GM12878 (cell line): ENCODE measurements around the gene GRIK1. TPM values are rescaled to one million over a fixed set of nuclear protein-coding genes. Genes with fewer than 3 reads are reported as not detected.

Experiments
- ATAC-seq: fragments of 200-7000 bp; cut with Tn5 transposase; 3 replicates; pipeline ENCODE4 v1.9.1; 2020; ENCODE audit warnings: mild to moderate bottlenecking, moderate library complexity
- BruUV-seq: library from RNA; stranded (reverse); fragments of 400-500 nt; replicated peaks from 2 replicates; lab custom pipeline; 2021; lab: Mats Ljungman, UMichigan
- CTCF ChIA-PET: fragments of 300-600 bp; sonication (Branson Sonifier 250); formaldehyde crosslinking; extraction: SDS; loops from one replicate; lab custom pipeline; 2021; ENCODE audit warnings: inconsistent platforms; lab: Yijun Ruan, JAX
- POLR2A ChIA-PET: fragments of 350-600 bp; formaldehyde crosslinking; extraction: SDS; loops from one replicate; lab custom pipeline; 2021; ENCODE audit warnings: inconsistent platforms; lab: Charles Lee
- RAD21 ChIA-PET: fragments of 300-600 bp; sonication (Branson Sonifier 250); formaldehyde crosslinking; loops from one replicate; lab custom pipeline; 2023; ENCODE audit warnings: antibody characterized with exemption; ENCODE audit not compliant: unreplicated experiment; lab: Charles Lee
- SMC1A ChIA-PET: fragments of 300-600 bp; sonication (Branson Sonifier 250); formaldehyde crosslinking; loops from one replicate; lab custom pipeline; 2023; ENCODE audit not compliant: unreplicated experiment, uncharacterized antibody; lab: Charles Lee
- DNase-seq: peaks from one replicate; pipeline ENCODE4 v3.0.0-alpha.2; 2011; ENCODE audit warnings: low read depth, low spot score
- FAIRE-seq: peaks from 3 replicates; lab custom pipeline; 2011; peaks lifted over from hg19 to GRCh38; lab: Jason Lieb, UNC
- H2AFZ ChIP-seq: 2 replicates; pipeline ENCODE4 v1.6.0; 2011; ENCODE audit warnings: low read depth, low read length, control low read depth; ENCODE audit not compliant: control insufficient read depth
- H3K27ac ChIP-seq: 2 replicates; pipeline ENCODE4 v1.5.1; 2011; ENCODE audit warnings: control low read depth; ENCODE audit not compliant: control insufficient read depth, insufficient read depth
- H3K27me3 ChIP-seq, 2 experiments: replicated peaks in 1 of 2; 2 replicates each; pipeline versions ENCODE4 v1.6.0 to v1.6.1; 2011; ENCODE audit warnings: low read length in 1 of 2; ENCODE audit not compliant: control insufficient read depth in 2 of 2, insufficient read depth in 2 of 2
- H3K36me3 ChIP-seq, 2 experiments: 2 replicates each; pipeline ENCODE4 v1.5.1; 2011; ENCODE audit warnings: low read length in 1 of 2; ENCODE audit not compliant: control insufficient read depth in 2 of 2, insufficient read depth in 2 of 2
- H3K4me1 ChIP-seq: 2 replicates; pipeline ENCODE4 v1.6.1; 2011; ENCODE audit warnings: mild to moderate bottlenecking, low read length, moderate library complexity, mixed read lengths; ENCODE audit not compliant: control insufficient read depth, insufficient read depth
- H3K4me2 ChIP-seq: 2 replicates; pipeline ENCODE4 v1.6.0; 2011; ENCODE audit warnings: control low read depth; ENCODE audit not compliant: control insufficient read depth, insufficient read depth
- H3K4me3 ChIP-seq: fragments of 200-600 bp; sonication (generic); 2 replicates; pipeline ENCODE4 v1.5.1; 2016
- H3K79me2 ChIP-seq: 2 replicates; pipeline ENCODE4 v1.6.0; 2011; ENCODE audit warnings: low read length; ENCODE audit not compliant: control insufficient read depth, insufficient read depth
- H3K9ac ChIP-seq: 2 replicates; pipeline ENCODE4 v1.8.0; 2011; ENCODE audit warnings: low read length, control low read depth, mixed read lengths; ENCODE audit not compliant: control insufficient read depth, insufficient read depth
- H3K9me3 ChIP-seq: replicated peaks from 3 replicates; pipeline ENCODE4 v1.5.1; 2011; ENCODE audit warnings: mild to moderate bottlenecking, low read length; ENCODE audit not compliant: control insufficient read depth, insufficient read depth
- H4K20me1 ChIP-seq: 2 replicates; pipeline ENCODE4 v1.6.0; 2011; ENCODE audit not compliant: control insufficient read depth, insufficient read depth
- BHLHE40 ChIP-seq, 2 experiments: fragments of 450-650 bp in 1 of 2; IDR thresholded peaks; 2 replicates each; pipeline ENCODE4 v1.6.1; 2011 to 2017; ENCODE audit warnings: low read depth in 2 of 2, borderline replicate concordance in 1 of 2, improper control_type of control experiment in 1 of 2, low read length in 1 of 2, mild to moderate bottlenecking in 1 of 2
- CEBPB ChIP-seq, 2 experiments: fragments of 150-350 bp in 1 of 2; IDR thresholded peaks; 2 replicates each; pipeline ENCODE4 v1.6.1; 2012 to 2014; ENCODE audit warnings: low read depth in 2 of 2, low read length in 2 of 2, borderline replicate concordance in 1 of 2, inconsistent platforms in 1 of 2
- CTCF ChIP-seq, 3 experiments: IDR thresholded peaks in 2 of 3; conservative IDR thresholded peaks in 1 of 3; 2 replicates each; pipeline ENCODE4 v1.5.1; 2011; ENCODE audit warnings: low read depth in 3 of 3, low read length in 3 of 3, mild to moderate bottlenecking in 3 of 3, control low read depth in 2 of 3, moderate library complexity in 2 of 3, inconsistent platforms in 1 of 3, mixed read lengths in 1 of 3; ENCODE audit not compliant: control insufficient read depth in 2 of 3, insufficient read depth in 1 of 3; ENCODE audit errors: extremely low read depth in 1 of 3
- MEF2A ChIP-seq: IDR thresholded peaks from 2 replicates; pipeline ENCODE4 v1.6.1; 2011; ENCODE audit warnings: low read depth, mild to moderate bottlenecking, low read length, moderate library complexity; ENCODE audit not compliant: insufficient read depth
- MYB ChIP-seq: fragments of 150-350 bp; IDR thresholded peaks from 2 replicates; pipeline ENCODE4 v1.6.1; 2014; ENCODE audit warnings: mild to moderate bottlenecking, low read depth, low read length, borderline replicate concordance
- RELB ChIP-seq: fragments of 450-650 bp; IDR thresholded peaks from 2 replicates; pipeline ENCODE4 v1.6.1; 2017; ENCODE audit warnings: low read depth, mild to moderate bottlenecking, moderate library complexity
- SMAD5 ChIP-seq: IDR thresholded peaks from 2 replicates; pipeline ENCODE4 v1.6.1; 2016; ENCODE audit warnings: antibody characterized with exemption, low read depth
- WGBS: methylation state at CpG from one replicate; pipeline ENCODE4 v1.1.6; 2016; ENCODE audit warnings: low lambda C conversion rate; ENCODE audit not compliant: insufficient replicate concordance, insufficient coverage; ENCODE audit errors: missing lambda C conversion rate; 5-methylcytosine and 5-hydroxymethylcytosine counted together
- in situ Hi-C: fragments of 300-500 bp; cut with MboI; formaldehyde crosslinking; loops from 9 replicates; pipeline ENCODE4 v1.14.3; 2018; ENCODE audit warnings: mixed read lengths
- intact Hi-C: fragments of 100-400 bp; cut with micrococcal nuclease; formaldehyde crosslinking; loops from one replicate; pipeline ENCODE4 v1.14.2; 2022; ENCODE audit not compliant: unreplicated experiment
- polyA plus RNA-seq, 11 experiments: library from polyadenylated mRNA; depleted of rRNA in 4 of 11; unstranded in 6 of 11; stranded (reverse) in 5 of 11; fragments of >200 nt; fragmentation: Nextera tagmentation in 4 of 11; fragmentation: Illumina TruSeq in 1 of 11; extraction: Ambion mirVana in 4 of 11; extraction: Trizol in 1 of 11; gene quantifications; 1 replicate in 1 of 11; 2 replicates in 10 of 11; pipeline versions ENCODE4 v1.2.1 to v1.2.3, GENCODE V29; 2011 to 2016; ENCODE audit warnings: inconsistent platforms in 2 of 11, missing spikeins in 2 of 11, low read depth in 1 of 11
- total RNA-seq, 4 experiments: library from RNA; depleted of rRNA in 3 of 4; stranded (reverse); fragments of >200 nt in 3 of 4; fragmentation: Illumina TruSeq in 1 of 4; extraction: Trizol in 1 of 4; gene quantifications; 2 replicates each; pipeline versions ENCODE4 v1.2.1 to v1.2.3, GENCODE V29; 2013 to 2021
- TF ChIP-seq, protein P1 (sequence below): fragments of 450-650 bp; IDR thresholded peaks from 2 replicates; pipeline ENCODE4 v1.6.1; 2016; ENCODE audit warnings: mild to moderate bottlenecking, moderate library complexity, borderline replicate concordance
- TF ChIP-seq, protein P2 (sequence below): fragments of 450-650 bp; formaldehyde crosslinking; IDR thresholded peaks from 2 replicates; pipeline ENCODE4 v1.4.0; 2020; ENCODE audit warnings: mild to moderate bottlenecking, moderate library complexity

Gene GRIK1
- total and polyA plus RNA-seq, 10 of the 15 experiments (the other 5 are each of a cell fraction or from before 2014, with no cell fraction given) = 0.05 to 0.13 (median 0.09) TPM; not detected in 7

DNA sequence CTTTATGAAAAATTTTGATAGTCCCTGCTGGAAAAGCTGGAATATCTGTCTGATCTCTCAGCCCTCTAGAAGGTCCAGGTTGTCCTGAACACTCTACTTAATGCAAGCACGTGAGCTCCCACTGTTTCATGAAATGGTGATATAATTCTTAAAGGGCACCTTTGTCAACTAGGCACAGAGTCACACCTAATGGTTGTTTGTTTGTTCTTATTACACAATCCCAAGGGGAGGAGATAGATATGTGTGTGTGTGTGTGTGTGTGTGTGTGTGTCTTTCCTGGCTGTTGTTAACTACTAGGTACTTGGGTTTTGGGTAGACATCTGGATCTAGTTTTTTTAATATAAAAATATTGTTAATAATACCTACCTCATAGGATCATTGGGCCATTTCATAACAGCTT, 63.9 kb downstream of the GRIK1 start (continued):
- TF ChIP-seq, protein P1, sequence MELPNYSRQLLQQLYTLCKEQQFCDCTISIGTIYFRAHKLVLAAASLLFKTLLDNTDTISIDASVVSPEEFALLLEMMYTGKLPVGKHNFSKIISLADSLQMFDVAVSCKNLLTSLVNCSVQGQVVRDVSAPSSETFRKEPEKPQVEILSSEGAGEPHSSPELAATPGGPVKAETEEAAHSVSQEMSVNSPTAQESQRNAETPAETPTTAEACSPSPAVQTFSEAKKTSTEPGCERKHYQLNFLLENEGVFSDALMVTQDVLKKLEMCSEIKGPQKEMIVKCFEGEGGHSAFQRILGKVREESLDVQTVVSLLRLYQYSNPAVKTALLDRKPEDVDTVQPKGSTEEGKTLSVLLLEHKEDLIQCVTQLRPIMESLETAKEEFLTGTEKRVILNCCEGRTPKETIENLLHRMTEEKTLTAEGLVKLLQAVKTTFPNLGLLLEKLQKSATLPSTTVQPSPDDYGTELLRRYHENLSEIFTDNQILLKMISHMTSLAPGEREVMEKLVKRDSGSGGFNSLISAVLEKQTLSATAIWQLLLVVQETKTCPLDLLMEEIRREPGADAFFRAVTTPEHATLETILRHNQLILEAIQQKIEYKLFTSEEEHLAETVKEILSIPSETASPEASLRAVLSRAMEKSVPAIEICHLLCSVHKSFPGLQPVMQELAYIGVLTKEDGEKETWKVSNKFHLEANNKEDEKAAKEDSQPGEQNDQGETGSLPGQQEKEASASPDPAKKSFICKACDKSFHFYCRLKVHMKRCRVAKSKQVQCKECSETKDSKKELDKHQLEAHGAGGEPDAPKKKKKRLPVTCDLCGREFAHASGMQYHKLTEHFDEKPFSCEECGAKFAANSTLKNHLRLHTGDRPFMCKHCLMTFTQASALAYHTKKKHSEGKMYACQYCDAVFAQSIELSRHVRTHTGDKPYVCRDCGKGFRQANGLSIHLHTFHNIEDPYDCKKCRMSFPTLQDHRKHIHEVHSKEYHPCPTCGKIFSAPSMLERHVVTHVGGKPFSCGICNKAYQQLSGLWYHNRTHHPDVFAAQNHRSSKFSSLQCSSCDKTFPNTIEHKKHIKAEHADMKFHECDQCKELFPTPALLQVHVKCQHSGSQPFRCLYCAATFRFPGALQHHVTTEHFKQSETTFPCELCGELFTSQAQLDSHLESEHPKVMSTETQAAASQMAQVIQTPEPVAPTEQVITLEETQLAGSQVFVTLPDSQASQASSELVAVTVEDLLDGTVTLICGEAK = no peak

- ATAC-seq (no peak), FAIRE-seq (no peak), DNase-seq (no peak)
- BruUV-seq = no TSS peak
- no peaks in the 10 kb centered on the region for H3K36me3 ChIP-seq
- SMC1A ChIA-PET = no interaction called here
- no peaks in the 10 kb centered on the region for H3K4me1 ChIP-seq
- CTCF ChIA-PET = no interaction called here
- H3K4me2 ChIP-seq = no peak overlapping the region
- no peaks in the 10 kb centered on the region for H4K20me1 ChIP-seq
- H3K9ac ChIP-seq = no peak overlapping the region
- intact Hi-C loops (no loop called here), in situ Hi-C loops (no loop called here)
- no peaks in the 10 kb centered on the region for H3K9me3 ChIP-seq
- H2AFZ ChIP-seq = no peak overlapping the region
- H3K27ac ChIP-seq = no peak overlapping the region
- RAD21 ChIA-PET = no interaction called here
- POLR2A ChIA-PET = no interaction called here
- H3K79me2 ChIP-seq = no peaks in the 10 kb centered on the region
- 4% methylated on average over 3 of the region's 3 CpGs for WGBS
- no peaks in the 10 kb centered on the region for H3K27me3 ChIP-seq
- H3K4me3 ChIP-seq = no peak overlapping the region
- no peak for TF ChIP-seq BHLHE40 (IDR thresholded peaks at IDR 0.05; ENCODE audit: borderline replicate concordance in 1 of 2, low read depth in 2 of 2, low read length in 1 of 2)
- no peak for TF ChIP-seq MEF2A
- TF ChIP-seq CEBPB (IDR thresholded peaks at IDR 0.05; ENCODE audit: borderline replicate concordance in 1 of 2, low read depth in 2 of 2, low read length in 2 of 2) = no peak
- no peak for TF ChIP-seq CTCF (IDR thresholded peaks at IDR 0.05 in 2 of 3, conservative IDR thresholded peaks at IDR 0.05 in 1 of 3; ENCODE audit: control insufficient read depth in 2 of 3, extremely low read depth in 1 of 3, insufficient read depth in 1 of 3, low read depth in 3 of 3, low read length in 3 of 3)
- no peak for TF ChIP-seq MYB
- no peak for TF ChIP-seq SMAD5
- TF ChIP-seq RELB = no peak
- TF ChIP-seq, protein P2, sequence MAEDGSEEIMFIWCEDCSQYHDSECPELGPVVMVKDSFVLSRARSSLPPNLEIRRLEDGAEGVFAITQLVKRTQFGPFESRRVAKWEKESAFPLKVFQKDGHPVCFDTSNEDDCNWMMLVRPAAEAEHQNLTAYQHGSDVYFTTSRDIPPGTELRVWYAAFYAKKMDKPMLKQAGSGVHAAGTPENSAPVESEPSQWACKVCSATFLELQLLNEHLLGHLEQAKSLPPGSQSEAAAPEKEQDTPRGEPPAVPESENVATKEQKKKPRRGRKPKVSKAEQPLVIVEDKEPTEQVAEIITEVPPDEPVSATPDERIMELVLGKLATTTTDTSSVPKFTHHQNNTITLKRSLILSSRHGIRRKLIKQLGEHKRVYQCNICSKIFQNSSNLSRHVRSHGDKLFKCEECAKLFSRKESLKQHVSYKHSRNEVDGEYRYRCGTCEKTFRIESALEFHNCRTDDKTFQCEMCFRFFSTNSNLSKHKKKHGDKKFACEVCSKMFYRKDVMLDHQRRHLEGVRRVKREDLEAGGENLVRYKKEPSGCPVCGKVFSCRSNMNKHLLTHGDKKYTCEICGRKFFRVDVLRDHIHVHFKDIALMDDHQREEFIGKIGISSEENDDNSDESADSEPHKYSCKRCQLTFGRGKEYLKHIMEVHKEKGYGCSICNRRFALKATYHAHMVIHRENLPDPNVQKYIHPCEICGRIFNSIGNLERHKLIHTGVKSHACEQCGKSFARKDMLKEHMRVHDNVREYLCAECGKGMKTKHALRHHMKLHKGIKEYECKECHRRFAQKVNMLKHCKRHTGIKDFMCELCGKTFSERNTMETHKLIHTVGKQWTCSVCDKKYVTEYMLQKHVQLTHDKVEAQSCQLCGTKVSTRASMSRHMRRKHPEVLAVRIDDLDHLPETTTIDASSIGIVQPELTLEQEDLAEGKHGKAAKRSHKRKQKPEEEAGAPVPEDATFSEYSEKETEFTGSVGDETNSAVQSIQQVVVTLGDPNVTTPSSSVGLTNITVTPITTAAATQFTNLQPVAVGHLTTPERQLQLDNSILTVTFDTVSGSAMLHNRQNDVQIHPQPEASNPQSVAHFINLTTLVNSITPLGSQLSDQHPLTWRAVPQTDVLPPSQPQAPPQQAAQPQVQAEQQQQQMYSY (CRISPR knock-in tag) = no peak
Measured at GRCh38 chr21:29875036-29875716, 64.6 kb downstream of the GRIK1 start.
